ENCODE results near the gene DAPK1. TPM values are rescaled to one million over a fixed set of nuclear protein-coding genes. Genes with fewer than 3 reads are reported as not detected.

DAPK1 gene
- total RNA-seq, 1 donor from 2014 or later = 196 TPM

DNA sequence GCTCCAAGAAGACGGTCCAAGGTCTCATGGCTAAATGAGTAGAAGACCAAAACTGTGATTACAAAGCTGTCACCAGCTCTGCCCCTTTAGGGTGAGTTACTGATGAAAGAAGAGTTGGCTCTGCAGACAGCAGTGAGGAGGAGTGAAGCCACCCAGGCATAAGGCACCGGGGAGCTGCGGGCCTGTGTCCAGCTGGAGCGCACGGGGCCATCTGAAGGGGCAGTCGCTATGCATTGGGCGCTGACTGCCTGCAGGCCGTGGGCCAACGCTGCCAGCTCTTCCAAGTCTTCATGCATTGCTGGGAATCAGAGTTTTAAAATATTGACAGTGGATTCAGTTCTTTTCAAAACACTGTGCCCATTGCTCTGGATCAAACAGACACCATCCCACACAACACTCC is 70.3 kb downstream of the DAPK1 start:
- ATAC-seq = no peak
- Histone ChIP-seq H3K27me3 (ENCODE audit: low read depth) (no peaks in the 10 kb centered on the region), H3K9me3 (no peaks in the 10 kb centered on the region), H3K36me3 (peaks cover 9% of the 10 kb centered on the region), H3K4me1 (peaks cover 73% of the 10 kb centered on the region), H3K27ac (peak overlapping the region; percentile 31), H3K4me3 (no peak overlapping the region)
- intact Hi-C loops (cut with DNase I) = no loop called here
- DNase-seq = no peak
- TF ChIP-seq, protein P1, sequence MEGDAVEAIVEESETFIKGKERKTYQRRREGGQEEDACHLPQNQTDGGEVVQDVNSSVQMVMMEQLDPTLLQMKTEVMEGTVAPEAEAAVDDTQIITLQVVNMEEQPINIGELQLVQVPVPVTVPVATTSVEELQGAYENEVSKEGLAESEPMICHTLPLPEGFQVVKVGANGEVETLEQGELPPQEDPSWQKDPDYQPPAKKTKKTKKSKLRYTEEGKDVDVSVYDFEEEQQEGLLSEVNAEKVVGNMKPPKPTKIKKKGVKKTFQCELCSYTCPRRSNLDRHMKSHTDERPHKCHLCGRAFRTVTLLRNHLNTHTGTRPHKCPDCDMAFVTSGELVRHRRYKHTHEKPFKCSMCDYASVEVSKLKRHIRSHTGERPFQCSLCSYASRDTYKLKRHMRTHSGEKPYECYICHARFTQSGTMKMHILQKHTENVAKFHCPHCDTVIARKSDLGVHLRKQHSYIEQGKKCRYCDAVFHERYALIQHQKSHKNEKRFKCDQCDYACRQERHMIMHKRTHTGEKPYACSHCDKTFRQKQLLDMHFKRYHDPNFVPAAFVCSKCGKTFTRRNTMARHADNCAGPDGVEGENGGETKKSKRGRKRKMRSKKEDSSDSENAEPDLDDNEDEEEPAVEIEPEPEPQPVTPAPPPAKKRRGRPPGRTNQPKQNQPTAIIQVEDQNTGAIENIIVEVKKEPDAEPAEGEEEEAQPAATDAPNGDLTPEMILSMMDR (IDR thresholded peaks at IDR 0.05) = no peak

DNA sequence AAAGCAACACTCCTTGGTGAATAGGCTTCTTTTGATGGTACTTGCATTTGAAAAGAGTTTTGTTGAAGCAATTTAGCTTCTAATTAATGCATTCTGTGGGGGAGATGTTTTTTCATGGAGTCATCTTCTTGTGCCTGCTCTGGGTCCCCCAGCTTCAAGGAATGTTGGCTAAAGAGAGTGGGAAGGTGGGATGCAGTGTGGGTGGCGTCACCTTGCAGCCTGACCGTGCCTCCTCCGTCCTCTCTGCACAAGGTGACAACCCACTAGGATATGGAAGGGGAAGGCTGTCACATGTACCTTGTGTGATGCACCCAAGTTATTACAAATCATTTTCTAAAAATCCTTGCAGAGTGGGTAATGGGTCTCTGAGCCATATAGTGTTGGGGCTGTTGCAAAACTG is 70.7 kb downstream of the DAPK1 start:
- H3K36me3 ChIP-seq = peaks cover 10% of the 10 kb centered on the region
- TF ChIP-seq, protein P1 (IDR thresholded peaks at IDR 0.05) = no peak
- peak overlapping the region; percentile 58 for H3K27ac ChIP-seq
- H3K4me1 ChIP-seq = peaks cover 73% of the 10 kb centered on the region
- H3K27me3 ChIP-seq (ENCODE audit: low read depth) = no peaks in the 10 kb centered on the region
- H3K4me3 ChIP-seq = no peak overlapping the region
- ATAC-seq (no peak), DNase-seq (no peak)
- intact Hi-C loops (cut with DNase I) = no loop called here
- H3K9me3 ChIP-seq = no peaks in the 10 kb centered on the region

DNA sequence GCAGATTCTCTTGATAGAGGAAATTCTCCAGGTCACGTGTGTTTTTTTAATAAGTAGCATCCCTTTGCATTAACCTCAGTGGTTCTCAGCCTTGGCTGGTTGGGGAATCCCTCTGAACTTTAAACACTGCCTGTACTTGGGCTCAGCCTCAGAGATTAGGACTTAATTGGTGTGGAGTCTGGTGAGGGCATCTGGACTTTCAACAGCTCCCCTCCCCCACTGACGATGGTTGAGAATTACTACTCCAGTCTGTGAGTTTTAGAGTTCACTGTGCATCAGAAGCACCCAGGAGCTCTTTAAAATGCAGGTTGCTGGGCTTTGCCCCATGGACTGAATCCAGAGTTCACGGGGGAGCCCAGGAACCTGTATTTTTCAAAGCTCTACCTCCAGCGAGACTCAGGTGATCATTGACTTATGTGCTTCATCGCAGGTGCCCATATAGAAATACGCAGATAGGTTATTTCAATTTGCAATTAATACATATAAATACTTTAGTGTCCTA is 71.4 kb downstream of the DAPK1 start:
- Histone ChIP-seq H3K27ac (peak overlapping the region; percentile 58), H3K9me3 (no peaks in the 10 kb centered on the region), H3K4me3 (no peak overlapping the region), H3K36me3 (peaks cover 10% of the 10 kb centered on the region), H3K4me1 (peaks cover 73% of the 10 kb centered on the region), H3K27me3 (ENCODE audit: low read depth) (no peaks in the 10 kb centered on the region)
- ATAC-seq (no peak), DNase-seq (no peak)
- TF ChIP-seq, protein P1 (IDR thresholded peaks at IDR 0.05) = no peak
- intact Hi-C loops (cut with DNase I) = no loop called here

DNA sequence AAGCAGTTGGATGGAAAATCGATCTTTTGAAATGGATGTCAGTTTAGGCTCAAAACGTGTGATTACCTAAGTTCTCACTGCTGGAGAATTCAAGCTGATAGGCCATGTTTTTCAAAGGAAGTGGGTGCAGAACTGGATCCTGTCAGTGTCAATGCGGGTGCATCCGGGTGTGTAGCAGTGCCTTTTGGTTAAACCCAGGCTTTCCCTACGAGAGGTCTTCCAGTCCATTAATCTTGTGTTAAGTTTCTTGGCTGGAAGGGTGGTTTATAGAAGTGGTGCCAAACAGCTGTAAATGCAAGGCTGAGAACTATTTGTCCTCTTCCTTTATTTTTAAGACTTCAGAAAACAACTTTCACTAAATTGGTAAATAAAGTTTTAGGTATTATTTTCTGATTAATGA is 71.9 kb downstream of the DAPK1 start:
- H3K27me3 ChIP-seq (ENCODE audit: low read depth) = no peaks in the 10 kb centered on the region
- TF ChIP-seq, protein P1 (IDR thresholded peaks at IDR 0.05) = no peak
- ATAC-seq = peak; percentile 20 to 35
- H3K4me3 ChIP-seq = no peak overlapping the region
- peak overlapping the region; percentile 58 for H3K27ac ChIP-seq
- H3K4me1 ChIP-seq = peaks cover 72% of the 10 kb centered on the region
- peaks cover 10% of the 10 kb centered on the region for H3K36me3 ChIP-seq
- no peak for DNase-seq
- intact Hi-C loops (cut with DNase I) = no loop called here
- H3K9me3 ChIP-seq = no peaks in the 10 kb centered on the region

DNA sequence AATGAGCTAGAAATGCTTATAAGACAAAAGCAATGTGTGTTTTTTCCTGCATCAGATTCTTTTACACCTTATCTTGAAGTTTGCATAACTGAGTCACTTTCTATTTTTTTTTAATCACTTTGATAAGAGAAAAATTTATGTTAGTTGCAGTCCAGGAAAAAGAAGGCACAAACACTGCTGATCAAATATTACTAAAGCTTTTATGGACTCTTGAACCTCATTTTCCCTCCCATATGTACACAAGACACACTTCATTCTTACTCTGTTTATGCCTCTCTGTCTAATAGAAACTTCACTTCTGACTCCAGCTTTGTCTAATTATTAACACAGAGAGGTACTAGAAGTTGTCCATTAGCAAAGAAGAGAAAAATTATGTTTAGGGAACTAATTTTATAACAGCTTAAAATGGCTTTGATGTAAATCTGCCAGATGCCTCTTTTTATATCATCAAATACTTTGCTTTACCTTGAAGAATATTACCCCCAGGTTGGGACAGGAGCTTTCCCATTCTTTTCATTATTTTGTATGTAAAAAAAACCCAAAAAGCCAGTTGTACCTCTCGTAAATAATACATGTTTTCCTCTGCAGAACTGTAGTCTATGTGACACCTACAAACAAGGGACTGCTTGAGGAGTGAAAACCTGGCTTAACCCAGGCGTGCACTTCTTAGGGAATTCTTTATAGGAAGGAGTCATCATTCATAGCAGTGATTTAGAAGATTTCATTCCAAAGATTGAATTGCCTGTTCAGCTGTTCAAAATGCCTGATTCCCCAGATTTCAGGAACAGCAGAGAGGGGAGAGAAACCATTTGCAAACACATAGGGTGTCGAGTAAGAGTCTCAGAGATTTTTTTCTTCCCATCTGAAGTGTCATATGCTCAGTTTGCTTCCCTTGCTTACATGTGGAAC is 72.6 kb downstream of the DAPK1 start:
- no peak for DNase-seq
- Histone ChIP-seq H3K9me3 (no peaks in the 10 kb centered on the region), H3K27ac (peak overlapping the region; percentile 58), H3K4me3 (no peak overlapping the region), H3K36me3 (peaks cover 10% of the 10 kb centered on the region), H3K4me1 (peaks cover 64% of the 10 kb centered on the region), H3K27me3 (ENCODE audit: low read depth) (no peaks in the 10 kb centered on the region)
- intact Hi-C loops (cut with DNase I) = no loop called here
- peak; percentile 85 to 92 for ATAC-seq
- TF ChIP-seq, protein P1 (IDR thresholded peaks at IDR 0.05) = no peak
